Smooth muscle cell (in vitro differentiated cells): ENCODE results near the gene UBE2I. TPM values are rescaled to one million over a fixed set of nuclear protein-coding genes. Genes with fewer than 3 reads are reported as not detected.

Experiments used
- DNase-seq: peaks from one replicate; lab custom pipeline; 2025; ENCODE audit not compliant: unreplicated experiment; lab: John Stamatoyannopoulos, UW
- H2AFZ ChIP-seq: fragments of 200-600 bp; sonication (generic); 2 replicates; pipeline ENCODE4 v1.6.0; 2016; ENCODE audit warnings: antibody characterized with exemption, low read depth, mild to moderate bottlenecking
- H3F3A ChIP-seq: fragments of 200-600 bp; sonication (generic); 2 replicates; pipeline ENCODE4 v1.6.0; 2017; ENCODE audit warnings: antibody characterized with exemption, low read depth
- H3K27ac ChIP-seq: fragments of 200-600 bp; sonication (generic); 2 replicates; pipeline ENCODE4 v1.5.1; 2016; ENCODE audit warnings: low read depth, mild to moderate bottlenecking
- H3K27me3 ChIP-seq: fragments of 200-600 bp; sonication (generic); 2 replicates; pipeline ENCODE4 v1.6.1; 2016; ENCODE audit warnings: low read depth, mild to moderate bottlenecking
- H3K36me3 ChIP-seq: fragments of 200-600 bp; sonication (generic); 2 replicates; pipeline ENCODE4 v1.5.1; 2016; ENCODE audit warnings: low read depth
- H3K4me1 ChIP-seq: fragments of 200-600 bp; sonication (generic); 2 replicates; pipeline ENCODE4 v1.5.1; 2016; ENCODE audit warnings: low read depth
- H3K4me2 ChIP-seq: fragments of 200-600 bp; sonication (generic); 2 replicates; pipeline ENCODE4 v1.6.0; 2016; ENCODE audit warnings: mild to moderate bottlenecking
- H3K4me3 ChIP-seq: fragments of 200-600 bp; sonication (generic); 2 replicates; pipeline ENCODE4 v1.5.1; 2016; ENCODE audit warnings: mild to moderate bottlenecking
- H3K79me2 ChIP-seq: fragments of 200-600 bp; sonication (generic); 2 replicates; pipeline ENCODE4 v1.6.0; 2016; ENCODE audit warnings: low read depth, mild to moderate bottlenecking
- H3K9ac ChIP-seq: fragments of 200-600 bp; sonication (generic); 2 replicates; pipeline ENCODE4 v1.6.0; 2016; ENCODE audit warnings: low read depth
- H3K9me3 ChIP-seq: fragments of 200-600 bp; sonication (generic); replicated peaks from 2 replicates; pipeline ENCODE4 v1.5.1; 2016; ENCODE audit warnings: low read depth
- H4K20me1 ChIP-seq: fragments of 200-600 bp; sonication (generic); 2 replicates; pipeline ENCODE4 v1.6.0; 2016; ENCODE audit warnings: low read depth
- CTCF ChIP-seq: fragments of 200-600 bp; sonication (generic); IDR thresholded peaks from 2 replicates; pipeline ENCODE4 v1.5.1; 2017; ENCODE audit warnings: borderline replicate concordance, mild to moderate bottlenecking, antibody characterized with exemption; ENCODE audit not compliant: insufficient read depth, poor library complexity, severe bottlenecking
- whole genome bisulfite sequencing: methylation state at CpG from one replicate; pipeline ENCODE4 v1.1.7; 2016; ENCODE audit warnings: low lambda C conversion rate; 5-methylcytosine and 5-hydroxymethylcytosine counted together
- polyA plus RNA-seq: library from polyadenylated mRNA; unstranded; fragments of >200 nt; fragmentation: Nextera tagmentation; extraction: Ambion mirVana; gene quantifications from 2 replicates; pipeline ENCODE4 v1.2.1, GENCODE V29; 2016
- total RNA-seq: library from RNA; depleted of rRNA; stranded (reverse); fragments of >200 nt; gene quantifications from 2 replicates; pipeline ENCODE4 v1.2.3, GENCODE V29; 2014

UBE2I gene
- total and polyA plus RNA-seq, 2 experiments from 2014 or later: 95.9 to 169 TPM

DNA sequence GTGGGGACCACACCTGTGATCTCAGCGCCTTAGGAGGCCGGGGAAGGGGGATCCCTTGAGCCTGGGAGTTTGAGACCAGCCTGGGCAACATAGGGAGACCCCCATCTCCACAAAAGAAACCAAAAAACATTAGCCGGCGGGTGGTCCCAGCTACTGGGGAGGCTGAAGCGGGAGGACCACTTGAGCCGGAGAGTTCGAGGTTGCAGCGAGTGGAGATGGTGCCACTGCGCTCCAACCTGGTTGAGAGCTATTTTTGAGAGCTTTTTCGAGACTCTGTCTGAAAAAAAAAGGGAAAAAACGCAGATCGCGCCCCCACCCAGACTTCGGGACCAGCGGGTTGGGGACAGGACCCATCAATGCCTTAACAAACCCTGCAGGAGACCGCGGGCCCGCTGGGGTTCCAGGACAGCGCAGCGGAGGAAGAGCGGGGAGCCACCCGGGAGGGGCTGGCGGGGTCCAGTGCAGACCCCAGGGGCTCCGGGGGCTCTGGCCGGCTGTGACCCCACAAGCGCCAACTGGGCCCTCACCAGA, 23.2 kb downstream of the UBE2I start:
- TF ChIP-seq CTCF: no peak
- H3K4me2 ChIP-seq: peak overlapping the region; percentile 31
- H3K9me3 ChIP-seq: no peaks in the 10 kb centered on the region
- no peaks in the 10 kb centered on the region for H3K79me2 ChIP-seq
- no peak overlapping the region for H2AFZ ChIP-seq
- DNase-seq: no peak
- 13% methylated on average over 25 of the region's 26 CpGs for WGBS
- H3K36me3 ChIP-seq: no peaks in the 10 kb centered on the region
- H3K4me1 ChIP-seq: peaks cover 12% of the 10 kb centered on the region
- H4K20me1 ChIP-seq: no peaks in the 10 kb centered on the region
- no peaks in the 10 kb centered on the region for H3F3A ChIP-seq
- H3K27ac ChIP-seq: no peak overlapping the region
- H3K9ac ChIP-seq: no peak overlapping the region
- peaks cover 70% of the 10 kb centered on the region for H3K27me3 ChIP-seq
- peak overlapping the region; percentile 15 for H3K4me3 ChIP-seq

GRCh38 chr16:1333149-1333812, 23.8 kb downstream of the UBE2I start, which contains the start of gene BAIAP3:
TSS of gene BAIAP3 (plus strand) at chr16:1333645. CDS start at chr16:1338550, 4,905 bp downstream.
- peaks cover 12% of the 10 kb centered on the region for H3K4me1 ChIP-seq
- no peaks in the 10 kb centered on the region for H3K79me2 ChIP-seq
- H3K4me3 ChIP-seq: peak within 1 kb of the TSS; percentile 24
- no peak within 1 kb of the TSS for H2AFZ ChIP-seq
- no peak for DNase-seq
- peaks cover 70% of the 10 kb centered on the region for H3K27me3 ChIP-seq
- 11% methylated on average over 34 of the region's 83 CpGs for WGBS
- H3K4me2 ChIP-seq: peak within 1 kb of the TSS; percentile 76
- no peaks in the 10 kb centered on the region for H3K36me3 ChIP-seq
- no peaks in the 10 kb centered on the region for H4K20me1 ChIP-seq
- H3F3A ChIP-seq: no peaks in the 10 kb centered on the region
- no peak within 1 kb of the TSS for H3K9ac ChIP-seq
- TF ChIP-seq CTCF: no peak
- H3K27ac ChIP-seq: no peak within 1 kb of the TSS
- no peaks in the 10 kb centered on the region for H3K9me3 ChIP-seq

DNA sequence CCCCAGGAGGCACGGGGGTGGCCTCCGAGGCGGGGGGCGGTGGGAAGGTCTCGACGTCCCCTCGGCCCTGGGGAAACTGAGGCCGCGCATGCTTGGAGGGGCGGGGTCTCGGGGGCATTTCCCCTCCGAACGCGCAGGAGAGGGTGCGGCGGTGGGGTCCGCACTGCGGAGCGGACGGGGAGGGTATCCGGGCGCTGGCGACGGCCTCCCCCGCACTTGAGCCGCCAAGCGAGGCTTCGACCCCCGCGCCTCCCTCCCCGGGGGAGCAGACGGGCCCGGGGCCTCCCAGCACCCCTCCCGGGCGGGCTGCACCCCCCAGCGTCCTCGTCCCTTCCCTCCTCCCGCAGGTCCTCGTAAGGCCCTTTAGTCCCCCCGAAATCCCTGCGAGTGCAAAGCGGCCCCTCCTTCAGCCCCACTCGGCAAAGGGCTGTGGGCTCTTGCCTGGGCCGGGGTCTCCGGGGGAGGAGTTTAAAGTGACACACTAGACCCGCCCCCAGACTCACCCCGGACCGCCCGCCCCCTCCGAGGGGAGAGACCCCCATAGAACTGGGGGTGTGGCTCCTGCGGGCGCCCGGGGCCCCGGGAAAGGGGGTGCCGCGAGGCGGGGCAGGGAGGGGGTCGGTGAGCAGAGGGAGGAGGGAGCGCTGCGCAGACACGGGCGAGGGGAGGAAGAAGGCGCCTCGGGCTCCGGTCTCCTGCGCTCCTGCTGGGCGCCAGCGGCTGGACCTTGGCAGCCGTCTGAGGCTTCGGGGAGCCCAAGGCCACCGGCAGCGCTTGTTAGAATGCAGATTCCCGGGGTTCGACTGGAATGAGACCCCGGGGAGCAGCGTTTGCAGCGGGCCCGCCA, 24.6 kb downstream of the UBE2I start:
- 8% methylated on average over 18 of the region's 78 CpGs for WGBS
- Histone ChIP-seq H4K20me1 (no peaks in the 10 kb centered on the region), H3K79me2 (no peaks in the 10 kb centered on the region), H3K27me3 (peaks cover 70% of the 10 kb centered on the region), H3K9me3 (no peaks in the 10 kb centered on the region), H3K36me3 (no peaks in the 10 kb centered on the region), H3K4me2 (peak overlapping the region; percentile 76), H3K9ac (no peak overlapping the region), H3K4me3 (peak overlapping the region; percentile 24), H3K27ac (no peak overlapping the region), H3K4me1 (peaks cover 12% of the 10 kb centered on the region), H2AFZ (no peak overlapping the region), H3F3A (no peaks in the 10 kb centered on the region)
- TF ChIP-seq CTCF: no peak
- DNase-seq: no peak
